GM10248 (cell line): ENCODE measurements around the gene VPS9D1.
"Not testable (repeated sequence)": the region's sequence is repeated elsewhere in the genome, so short reads cannot be mapped to it uniquely, and the experiment has no call there.

ENCODE experiments used
- CTCF ChIA-PET: fragments of 300-600 bp; sonication (Branson Sonifier 250); formaldehyde crosslinking; extraction: SDS; loops from one replicate; lab custom pipeline; 2021; ENCODE audit warnings: antibody characterized with exemption; lab: Yijun Ruan, JAX
- POLR2A ChIA-PET: fragments of 350-650 bp; sonication (Branson Sonifier 250); formaldehyde crosslinking; extraction: SDS; loops from one replicate; lab custom pipeline; 2020; ENCODE audit warnings: antibody characterized with exemption; lab: Yijun Ruan, JAX
- DNase-seq: peaks from one replicate; pipeline ENCODE4 v3.0.0; 2012; ENCODE audit errors: extremely low spot score
- CTCF ChIP-seq: IDR thresholded peaks from 2 replicates; pipeline ENCODE4 v1.5.1; 2012; ENCODE audit warnings: mild to moderate bottlenecking, low read depth; ENCODE audit errors: extremely low read depth, missing control alignments, control extremely low read depth

Gene VPS9D1

GRCh38 chr16:89697616-89698331 is 22.9 kb downstream of the VPS9D1 start:
- DNase-seq = no peak
- ChIA-PET POLR2A (no interaction called here), CTCF (interaction anchor here (1.1 to 5.0 kb wide), 5 partner anchors 9 to 165 kb away, joined by 3 to 68 read pairs (median 16); partner anchors contain the start of gene CDK10)
- no peak for TF ChIP-seq CTCF

GRCh38 chr16:89697161-89697615 is 23.5 kb downstream of the VPS9D1 start:
- no peak for TF ChIP-seq CTCF
- POLR2A ChIA-PET = no interaction called here
- CTCF ChIA-PET = interaction anchor here (1.5 to 5.0 kb wide), 5 partner anchors 9 to 166 kb away, joined by 3 to 68 read pairs (median 16); partner anchors contain the start of gene CDK10
- DNase-seq = no peak

GRCh38 chr16:89696670-89697128 is 24.0 kb downstream of the VPS9D1 start:
- ChIA-PET CTCF (interaction anchor here (1.5 to 3.1 kb wide), 2 partner anchors 10 to 24 kb away, joined by 3 to 11 read pairs; no protein-coding TSS in a partner anchor), POLR2A (no interaction called here)
- TF ChIP-seq CTCF = no peak
- DNase-seq = peak; percentile 67

GRCh38 chr16:89695875-89696669 is 24.6 kb downstream of the VPS9D1 start:
- TF ChIP-seq CTCF = no peak
- DNase-seq = no peak
- POLR2A ChIA-PET = no interaction called here
- CTCF ChIA-PET = interaction anchor here (1.2 to 3.1 kb wide), 4 partner anchors 10 to 164 kb away, joined by 3 to 11 read pairs (median 3); no protein-coding TSS in a partner anchor

- CTCF ChIA-PET = interaction anchor here (1.2 to 1.5 kb wide), 3 partner anchors 11 to 165 kb away, joined by 3 read pairs; no protein-coding TSS in a partner anchor
- TF ChIP-seq CTCF = no peak
- POLR2A ChIA-PET = no interaction called here
- no peak for DNase-seq
These were observed 25.4 kb downstream of the VPS9D1 start for GRCh38 chr16:89695086-89695874.

- ChIA-PET POLR2A (interaction anchor here (0.6 kb wide), 1 partner anchor 123 kb away, joined by 5 read pairs; no protein-coding TSS in a partner anchor), CTCF (interaction anchor here (1.5 kb wide), 1 partner anchor 166 kb away, joined by 3 read pairs; no protein-coding TSS in a partner anchor)
- DNase-seq = not testable (repeated sequence)
These were observed 26.0 kb downstream of the VPS9D1 start for GRCh38 chr16:89694784-89695085.
